CD4-positive, alpha-beta T cell treated with Interleukin-17A for 1 hour (primary cell): Measurements from ENCODE around the gene WARS2.

ENCODE experiments used
- DNase-seq: peaks from one replicate; pipeline ENCODE4 v3.0.0-alpha.2; 2020

WARS2 gene

DNA sequence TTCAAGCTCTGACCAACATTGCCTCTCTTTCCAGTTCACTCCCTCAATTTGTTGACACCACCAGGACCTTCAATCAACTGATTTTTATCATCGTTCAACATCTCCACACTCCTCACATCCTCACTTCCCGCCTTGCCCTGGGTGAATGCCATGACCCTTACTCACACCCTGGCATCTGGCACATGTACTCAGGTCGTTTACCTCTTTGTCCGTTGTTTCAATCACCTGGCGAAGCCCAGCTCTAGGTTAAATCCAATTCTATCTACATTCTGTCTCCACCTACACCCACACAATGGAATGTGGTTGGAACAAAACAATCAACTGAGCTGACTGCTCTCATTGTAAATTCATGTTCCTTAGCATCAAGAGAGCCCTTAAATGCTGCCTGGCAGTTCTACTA, 128.1 kb downstream of the WARS2 start:
- no peak for DNase-seq

- no peak for DNase-seq
Observed at GRCh38 chr1:119011706-119012105, 128.7 kb downstream of the WARS2 start.

GRCh38 chr1:119011116-119011515, 129.3 kb downstream of the WARS2 start:
- DNase-seq = no peak

DNA sequence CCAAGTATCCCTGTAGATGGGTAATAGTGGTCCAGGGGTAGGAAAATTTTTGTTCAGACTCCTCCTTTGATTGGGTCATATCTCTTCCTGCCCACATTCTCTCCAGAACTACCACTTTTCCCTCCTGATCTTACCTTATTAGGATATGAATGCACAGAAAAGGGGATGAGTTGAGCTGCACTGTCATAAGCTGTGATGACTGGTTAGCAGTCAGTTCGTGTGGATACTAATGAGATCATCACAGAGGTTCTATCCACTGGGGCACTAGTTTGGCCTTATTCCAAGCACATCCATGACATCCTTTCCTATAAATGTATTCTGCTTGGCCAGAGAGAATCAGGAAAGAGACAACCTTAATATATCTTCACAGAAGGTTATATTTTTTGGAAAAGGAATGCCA, 130.3 kb downstream of the WARS2 start:
- no peak for DNase-seq

DNA sequence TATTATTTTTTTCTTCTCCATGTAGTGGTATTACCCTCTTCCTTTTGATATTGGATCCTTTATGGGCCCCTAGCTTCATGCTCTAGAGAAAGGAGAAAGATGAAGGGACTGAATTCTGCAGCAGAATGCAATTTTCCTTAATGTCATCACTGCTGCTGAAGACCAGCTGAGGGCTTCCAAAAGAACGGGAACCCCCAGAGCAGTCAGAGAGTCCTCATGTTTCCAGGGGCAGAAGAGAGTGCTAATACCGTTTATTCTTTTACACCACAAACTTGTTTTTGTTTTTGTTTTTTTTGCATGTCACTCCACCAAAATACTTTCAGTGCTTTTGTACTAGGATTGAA, 131.2 kb downstream of the WARS2 start:
- DNase-seq = no peak

- peak; percentile 9 for DNase-seq
Observed at GRCh38 chr1:119008483-119009311, 131.8 kb downstream of the WARS2 start.

DNA sequence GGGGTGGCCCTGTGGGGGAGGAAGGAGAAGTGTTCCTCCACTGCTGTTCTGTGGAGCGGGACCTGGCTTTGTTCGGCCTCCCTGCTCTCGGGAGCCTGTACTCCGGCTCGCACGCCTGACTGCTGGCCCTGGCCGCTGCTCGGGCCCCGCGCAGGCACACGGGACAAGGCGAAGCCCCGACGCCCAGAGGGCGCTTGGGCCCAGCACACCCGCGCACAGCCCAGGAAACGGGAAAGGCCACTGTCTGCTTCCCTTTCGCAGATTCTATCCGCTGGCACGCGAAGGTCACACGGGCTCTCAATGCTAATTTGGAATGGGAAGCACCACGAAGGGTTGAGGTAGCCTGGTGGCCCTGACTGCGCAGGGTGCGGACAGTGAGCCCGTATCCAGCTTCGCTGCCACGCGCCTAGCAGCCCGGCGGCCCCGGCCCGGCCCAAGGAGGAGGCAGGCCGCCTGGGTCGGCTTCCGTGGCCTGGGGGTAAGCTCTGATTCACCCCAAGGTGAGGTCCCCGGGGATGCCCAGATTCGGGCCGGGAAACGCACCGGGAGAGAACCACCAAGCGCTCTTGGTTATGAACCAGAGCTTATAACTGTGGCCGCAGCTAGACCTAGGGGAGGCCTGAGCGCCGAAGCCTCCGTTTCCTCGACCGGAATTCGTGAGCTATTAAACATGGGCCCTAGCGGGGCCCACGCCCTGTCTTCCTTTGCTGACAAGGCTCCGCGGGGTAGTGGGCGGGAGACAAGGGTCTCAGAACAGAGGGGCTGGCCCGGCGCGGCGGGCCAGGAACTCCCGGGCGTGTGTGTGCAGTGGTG, 132.6 kb downstream of the WARS2 start:
- no peak for DNase-seq

- no peak for DNase-seq
Observed at GRCh38 chr1:119007339-119007669, 133.1 kb downstream of the WARS2 start.

DNA sequence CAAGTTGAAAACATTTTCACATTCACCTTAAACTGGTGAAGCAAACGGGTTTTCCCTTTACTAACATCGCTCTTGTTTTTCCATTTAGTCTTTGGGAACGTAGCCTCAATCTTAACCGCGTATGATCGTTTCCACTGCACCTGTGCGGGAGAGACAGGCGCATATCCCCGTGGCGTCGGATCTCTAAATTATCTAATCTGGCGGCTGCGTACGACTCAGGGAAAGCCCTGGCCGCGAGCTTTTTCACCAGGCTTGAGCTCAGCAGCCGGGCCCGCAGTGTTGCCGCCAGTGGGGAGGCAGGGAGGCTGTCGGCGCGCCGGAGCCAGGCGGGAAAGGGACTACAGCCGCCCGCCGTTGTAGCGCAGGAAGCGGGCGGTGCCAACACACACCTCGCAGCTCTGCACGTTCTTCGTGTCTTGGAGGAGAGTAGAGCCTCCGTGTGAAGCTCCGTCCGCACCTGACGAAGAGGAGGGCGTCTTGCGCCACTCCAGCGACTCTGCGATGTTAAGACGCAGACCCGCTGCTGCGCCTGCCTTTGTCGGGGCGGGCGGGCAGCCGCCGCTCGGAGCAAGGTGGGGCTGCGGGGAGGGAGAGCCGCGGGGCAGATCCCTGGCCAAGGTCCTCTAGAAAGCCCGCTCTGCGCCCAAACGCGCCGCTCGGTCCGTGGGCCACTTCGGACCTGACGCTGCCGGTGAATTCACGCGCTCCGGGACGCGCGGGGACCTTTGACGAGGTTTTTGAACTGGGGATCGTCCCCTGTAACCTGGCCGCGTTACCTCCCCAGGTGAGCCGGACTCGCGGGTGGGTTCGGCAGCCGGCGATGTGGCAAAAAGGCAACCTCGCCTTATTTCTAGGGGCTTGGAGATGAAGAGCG, 133.8 kb downstream of the WARS2 start:
- no peak for DNase-seq

GRCh38 chr1:119005724-119006405, 134.6 kb downstream of the WARS2 start:
- no peak for DNase-seq

GRCh38 chr1:119004781-119005180, 135.7 kb downstream of the WARS2 start:
- DNase-seq = no peak

- no peak for DNase-seq
Observed at GRCh38 chr1:119004129-119004527, 136.3 kb downstream of the WARS2 start.

DNA sequence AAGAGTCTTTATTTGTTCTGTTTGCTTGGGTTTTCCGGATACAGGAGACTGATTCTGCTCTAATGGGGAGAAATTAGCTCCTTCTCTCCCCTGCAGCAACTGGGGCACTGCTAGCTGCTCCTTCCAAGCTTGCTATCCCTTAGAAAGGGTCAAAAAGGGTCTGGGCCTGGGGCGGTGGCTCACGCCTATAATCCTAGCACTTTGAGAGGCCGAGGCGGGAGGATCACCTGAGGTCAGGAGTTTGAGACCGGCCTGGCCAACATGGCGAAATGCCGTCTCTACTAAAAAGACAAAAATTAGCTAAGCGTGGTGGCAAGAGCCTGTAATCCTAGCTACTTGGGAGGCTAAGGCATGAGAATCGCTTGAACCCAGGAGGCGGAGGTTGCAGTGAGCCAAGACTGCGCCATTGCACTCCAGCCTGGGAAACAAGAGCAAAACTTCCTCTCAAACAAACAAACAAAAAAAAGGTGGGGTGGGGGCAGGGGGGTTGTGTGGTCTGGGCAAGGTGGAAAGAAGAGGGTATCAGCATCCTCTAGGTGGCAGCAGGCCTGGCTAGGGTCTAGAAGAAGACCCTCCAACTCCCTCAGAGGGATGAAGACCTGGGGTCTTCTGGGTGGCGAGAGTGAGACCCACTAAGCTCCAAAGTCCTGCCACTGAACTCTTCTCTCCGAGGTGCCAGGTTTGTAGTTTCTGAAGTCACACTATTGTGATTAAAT, 136.9 kb downstream of the WARS2 start:
- no peak for DNase-seq

- no peak for DNase-seq
Observed at GRCh38 chr1:119002028-119002686, 138.3 kb downstream of the WARS2 start.

- no peak for DNase-seq
Observed at GRCh38 chr1:119001181-119002027, 139.0 kb downstream of the WARS2 start.

- DNase-seq = no peak
Observed at GRCh38 chr1:119000371-119001180, 139.9 kb downstream of the WARS2 start.

- DNase-seq = no peak
Observed at GRCh38 chr1:118999348-119000071, 140.9 kb downstream of the WARS2 start.

DNA sequence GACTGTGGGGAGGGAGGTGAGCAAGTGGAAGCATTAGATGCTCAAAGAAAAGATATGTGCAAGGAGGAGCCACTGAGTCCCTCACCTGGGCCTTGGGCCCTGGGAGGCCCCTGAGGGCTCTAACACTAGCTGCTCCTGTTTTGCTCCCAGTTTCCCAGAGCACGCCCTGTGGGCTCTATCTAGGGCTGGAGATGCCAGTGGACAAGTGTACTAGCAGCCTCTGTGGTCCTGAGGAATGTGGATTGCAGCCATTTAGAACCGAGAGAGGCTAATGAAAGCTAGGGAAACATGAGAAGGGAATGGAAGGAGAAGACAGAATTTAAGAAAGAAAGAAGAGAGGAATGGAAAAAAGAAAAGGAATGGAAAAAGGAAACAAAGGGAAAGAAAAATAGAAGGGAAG, 142.3 kb downstream of the WARS2 start:
- DNase-seq = no peak

GRCh38 chr1:118997225-118997624, 143.2 kb downstream of the WARS2 start:
- DNase-seq = no peak
